ENCODE data around the gene RFT1. TPM values are rescaled to one million over a fixed set of nuclear protein-coding genes. Genes with fewer than 3 reads are reported as not detected.
A peak's percentile ranks its signal among the peaks of the same experiment; 100 is the strongest.

Gene RFT1
- polyA plus RNA-seq, 3 donors: 8.2 to 34.9 (median 25.6) TPM

DNA sequence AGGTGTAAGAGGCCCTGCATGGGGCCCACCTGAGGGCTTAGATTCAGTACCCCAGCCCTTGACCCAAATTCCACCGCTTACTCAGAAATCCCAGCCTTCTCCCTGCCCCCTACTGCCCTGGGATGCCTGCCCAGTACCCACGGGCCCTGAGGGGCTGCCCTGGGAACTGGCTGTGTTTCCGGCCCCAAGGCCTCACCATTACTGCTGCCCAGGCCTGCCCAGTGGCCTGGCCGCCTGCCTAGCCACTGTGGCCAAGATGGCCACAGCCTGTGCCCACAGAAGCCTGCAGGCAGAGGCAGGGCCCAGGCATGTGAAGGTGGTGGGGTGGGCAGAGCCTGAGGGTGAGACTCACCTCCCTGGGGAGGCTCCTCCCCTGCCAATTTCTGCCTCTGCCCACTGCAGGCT is 24.6 kb upstream of the RFT1 start:
- Histone ChIP-seq H3K27me3 (ENCODE audit: control insufficient read depth in 2 of 2, insufficient read depth in 2 of 2, low read length in 2 of 2) (peaks cover 0 to 14% of the 10 kb centered on the region in 2 donors), H3K79me2 (ENCODE audit: insufficient read depth, low read length) (peaks cover 8% of the 10 kb centered on the region), H3K27ac (ENCODE audit: low read depth in 1 of 2, low read length in 2 of 2) (no peak overlapping the region), H3K4me2 (replicated peaks; ENCODE audit: extremely low read depth, low read length, poor library complexity, severe bottlenecking) (no peak overlapping the region), H3K4me3 (replicated peaks in 1 of 3; ENCODE audit: low read depth in 2 of 3, low read length in 3 of 3) (no peak overlapping the region), H3K4me1 (ENCODE audit: control insufficient read depth in 1 of 2, insufficient read depth in 2 of 2, low read length in 2 of 2) (peaks cover 51 to 67% of the 10 kb centered on the region in 2 donors), H2AFZ (ENCODE audit: insufficient read depth, low read depth, low read length, poor library complexity, severe bottlenecking) (no peak overlapping the region), H3K9me3 (replicated peaks in 1 of 2; ENCODE audit: control insufficient read depth in 1 of 2, insufficient read depth in 1 of 2, low read length in 2 of 2) (no peaks in the 10 kb centered on the region), H4K20me1 (ENCODE audit: insufficient read depth, low read length) (peaks cover 12% of the 10 kb centered on the region), H3K36me3 (replicated peaks in 1 of 2; ENCODE audit: control insufficient read depth in 1 of 2, insufficient read depth in 2 of 2, low read length in 2 of 2) (no peaks in the 10 kb centered on the region), H3K9ac (ENCODE audit: insufficient read depth, low read length, poor library complexity, severe bottlenecking) (no peak overlapping the region)
- DNase-seq: no peak
- TF ChIP-seq, protein P1, sequence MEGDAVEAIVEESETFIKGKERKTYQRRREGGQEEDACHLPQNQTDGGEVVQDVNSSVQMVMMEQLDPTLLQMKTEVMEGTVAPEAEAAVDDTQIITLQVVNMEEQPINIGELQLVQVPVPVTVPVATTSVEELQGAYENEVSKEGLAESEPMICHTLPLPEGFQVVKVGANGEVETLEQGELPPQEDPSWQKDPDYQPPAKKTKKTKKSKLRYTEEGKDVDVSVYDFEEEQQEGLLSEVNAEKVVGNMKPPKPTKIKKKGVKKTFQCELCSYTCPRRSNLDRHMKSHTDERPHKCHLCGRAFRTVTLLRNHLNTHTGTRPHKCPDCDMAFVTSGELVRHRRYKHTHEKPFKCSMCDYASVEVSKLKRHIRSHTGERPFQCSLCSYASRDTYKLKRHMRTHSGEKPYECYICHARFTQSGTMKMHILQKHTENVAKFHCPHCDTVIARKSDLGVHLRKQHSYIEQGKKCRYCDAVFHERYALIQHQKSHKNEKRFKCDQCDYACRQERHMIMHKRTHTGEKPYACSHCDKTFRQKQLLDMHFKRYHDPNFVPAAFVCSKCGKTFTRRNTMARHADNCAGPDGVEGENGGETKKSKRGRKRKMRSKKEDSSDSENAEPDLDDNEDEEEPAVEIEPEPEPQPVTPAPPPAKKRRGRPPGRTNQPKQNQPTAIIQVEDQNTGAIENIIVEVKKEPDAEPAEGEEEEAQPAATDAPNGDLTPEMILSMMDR (IDR thresholded peaks at IDR 0.05): no peak
- WGBS (ENCODE audit: insufficient coverage): 87% methylated on average over 4 of the region's 4 CpGs
- Mint-ChIP-seq H3K4me3 (peak overlapping the region in 1 of 2 donors; percentile 48), H3K9me3 (peaks cover 0 to 4% (median 0%) of the 10 kb centered on the region in 7 donors), H3K27ac (no peak overlapping the region), H3K27me3 (ENCODE audit: low read depth in 3 of 3) (peaks cover 10 to 26% (median 18%) of the 10 kb centered on the region in 3 donors), H3K4me1 (peaks cover 66% of the 10 kb centered on the region), H3K36me3 (no peaks in the 10 kb centered on the region)
- intact Hi-C loops (cut with micrococcal nuclease): no loop called here

DNA sequence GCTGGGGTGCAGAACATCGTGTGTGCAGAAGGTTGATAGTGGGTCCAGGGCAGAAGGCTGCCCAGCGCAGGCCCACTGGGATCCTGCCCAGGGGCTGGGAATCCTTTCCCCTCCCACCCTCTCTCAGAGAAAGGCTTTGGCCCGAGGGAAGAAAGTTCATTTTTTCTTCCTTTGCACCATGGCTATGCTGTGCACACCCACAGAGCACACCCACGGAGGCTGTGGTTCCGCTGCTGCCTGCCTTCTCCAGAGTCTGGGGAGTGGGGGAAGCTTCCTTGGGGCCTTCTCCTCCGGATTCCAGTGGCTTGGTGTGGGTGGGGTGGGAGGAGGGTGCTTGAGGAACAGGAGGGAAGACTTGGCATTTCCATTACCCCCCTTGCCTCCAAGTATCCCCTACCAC is 23.7 kb upstream of the RFT1 start:
- no peaks in the 10 kb centered on the region for H3K36me3 ChIP-seq (replicated peaks in 1 of 2; ENCODE audit: control insufficient read depth in 1 of 2, insufficient read depth in 2 of 2, low read length in 2 of 2)
- H2AFZ ChIP-seq (ENCODE audit: insufficient read depth, low read depth, low read length, poor library complexity, severe bottlenecking): no peak overlapping the region
- no peaks in the 10 kb centered on the region for H3K36me3 Mint-ChIP-seq
- H3K4me3 ChIP-seq (replicated peaks in 1 of 3; ENCODE audit: low read depth in 2 of 3, low read length in 3 of 3): no peak overlapping the region
- H3K9me3 ChIP-seq (replicated peaks in 1 of 2; ENCODE audit: control insufficient read depth in 1 of 2, insufficient read depth in 1 of 2, low read length in 2 of 2): no peaks in the 10 kb centered on the region
- peaks cover 0 to 14% of the 10 kb centered on the region in 2 donors for H3K27me3 ChIP-seq (ENCODE audit: control insufficient read depth in 2 of 2, insufficient read depth in 2 of 2, low read length in 2 of 2)
- no peaks in the 10 kb centered on the region for H3K79me2 ChIP-seq (ENCODE audit: insufficient read depth, low read length)
- H3K4me2 ChIP-seq (replicated peaks; ENCODE audit: extremely low read depth, low read length, poor library complexity, severe bottlenecking): no peak overlapping the region
- H3K9ac ChIP-seq (ENCODE audit: insufficient read depth, low read length, poor library complexity, severe bottlenecking): no peak overlapping the region
- no peak overlapping the region for H3K27ac ChIP-seq (ENCODE audit: low read depth in 1 of 2, low read length in 2 of 2)
- H3K27me3 Mint-ChIP-seq (ENCODE audit: low read depth in 3 of 3): peaks cover 10 to 26% (median 18%) of the 10 kb centered on the region in 3 donors
- peaks cover 57% of the 10 kb centered on the region for H3K4me1 Mint-ChIP-seq
- TF ChIP-seq, protein P1 (IDR thresholded peaks at IDR 0.05): no peak
- intact Hi-C loops (cut with micrococcal nuclease): no loop called here
- H3K9me3 Mint-ChIP-seq: peaks cover 0 to 4% (median 0%) of the 10 kb centered on the region in 7 donors
- H4K20me1 ChIP-seq (ENCODE audit: insufficient read depth, low read length): peaks cover 10% of the 10 kb centered on the region
- DNase-seq: no peak
- H3K27ac Mint-ChIP-seq: no peak overlapping the region
- H3K4me1 ChIP-seq (ENCODE audit: control insufficient read depth in 1 of 2, insufficient read depth in 2 of 2, low read length in 2 of 2): peaks cover 42 to 58% of the 10 kb centered on the region in 2 donors
- H3K4me3 Mint-ChIP-seq: no peak overlapping the region
- WGBS (ENCODE audit: insufficient coverage): no CpG with 5 or more reads among the region's 6 CpGs

Measured in CD14-positive monocyte (primary cell).